ENCODE data around the gene SRRM3.

DNA sequence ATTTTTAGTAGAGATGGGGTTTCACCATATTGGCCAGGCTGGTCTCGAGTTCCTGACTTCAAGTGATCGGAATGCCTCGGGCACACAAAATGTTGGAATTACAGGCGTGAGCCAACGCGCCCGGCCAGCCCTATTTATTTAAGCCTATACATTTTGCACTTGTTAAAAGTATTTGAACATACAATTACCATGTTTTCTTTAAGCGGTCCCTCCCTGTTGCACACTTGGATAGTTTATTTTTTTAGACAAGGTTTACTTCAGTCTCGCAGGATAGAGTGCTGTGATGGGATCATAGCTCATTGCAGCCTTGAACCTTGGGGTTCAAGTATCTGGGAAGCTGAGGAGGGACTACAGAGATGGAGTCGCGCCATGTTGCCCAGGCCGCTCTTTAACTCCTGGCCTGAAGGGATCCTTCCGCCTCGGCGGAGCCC, 35.7 kb upstream of the SRRM3 start:
- TF ChIP-seq, protein P1, sequence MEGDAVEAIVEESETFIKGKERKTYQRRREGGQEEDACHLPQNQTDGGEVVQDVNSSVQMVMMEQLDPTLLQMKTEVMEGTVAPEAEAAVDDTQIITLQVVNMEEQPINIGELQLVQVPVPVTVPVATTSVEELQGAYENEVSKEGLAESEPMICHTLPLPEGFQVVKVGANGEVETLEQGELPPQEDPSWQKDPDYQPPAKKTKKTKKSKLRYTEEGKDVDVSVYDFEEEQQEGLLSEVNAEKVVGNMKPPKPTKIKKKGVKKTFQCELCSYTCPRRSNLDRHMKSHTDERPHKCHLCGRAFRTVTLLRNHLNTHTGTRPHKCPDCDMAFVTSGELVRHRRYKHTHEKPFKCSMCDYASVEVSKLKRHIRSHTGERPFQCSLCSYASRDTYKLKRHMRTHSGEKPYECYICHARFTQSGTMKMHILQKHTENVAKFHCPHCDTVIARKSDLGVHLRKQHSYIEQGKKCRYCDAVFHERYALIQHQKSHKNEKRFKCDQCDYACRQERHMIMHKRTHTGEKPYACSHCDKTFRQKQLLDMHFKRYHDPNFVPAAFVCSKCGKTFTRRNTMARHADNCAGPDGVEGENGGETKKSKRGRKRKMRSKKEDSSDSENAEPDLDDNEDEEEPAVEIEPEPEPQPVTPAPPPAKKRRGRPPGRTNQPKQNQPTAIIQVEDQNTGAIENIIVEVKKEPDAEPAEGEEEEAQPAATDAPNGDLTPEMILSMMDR (IDR thresholded peaks at IDR 0.05 in 2 of 3, conservative IDR thresholded peaks at IDR 0.05 in 1 of 3; ENCODE audit: borderline replicate concordance in 1 of 3, insufficient read depth in 1 of 3, low read depth in 2 of 3, low read length in 2 of 3), result no peak
- TF ChIP-seq EGR1 (IDR thresholded peaks at IDR 0.05; ENCODE audit: low read depth) (no peak), POLR2AphosphoS5 (IDR thresholded peaks at IDR 0.05; ENCODE audit: low read depth, low read length) (no peak), POLR2A (IDR thresholded peaks at IDR 0.05; ENCODE audit: borderline replicate concordance, extremely low read depth, insufficient read depth, insufficient read length) (no peak), ZBTB33 (IDR thresholded peaks at IDR 0.05; ENCODE audit: extremely low read depth, insufficient replicate concordance, low read length) (no peak), FOSL1 (IDR thresholded peaks at IDR 0.05; ENCODE audit: low read depth) (no peak), YY1 (IDR thresholded peaks at IDR 0.05; ENCODE audit: extremely low read depth, insufficient replicate concordance, low read depth, low read length) (no peak), EZH2phosphoT487 (IDR thresholded peaks at IDR 0.05; ENCODE audit: borderline replicate concordance) (no peak), REST (IDR thresholded peaks at IDR 0.05; ENCODE audit: low read depth) (no peak), SIN3A (IDR thresholded peaks at IDR 0.05; ENCODE audit: low read depth) (no peak), CEBPB (IDR thresholded peaks at IDR 0.05; ENCODE audit: low read depth) (no peak), EZH2 (IDR thresholded peaks at IDR 0.05) (no peak)

Data from HCT116 (cell line).